Measurements from ENCODE around the gene REC8.

REC8 gene

DNA sequence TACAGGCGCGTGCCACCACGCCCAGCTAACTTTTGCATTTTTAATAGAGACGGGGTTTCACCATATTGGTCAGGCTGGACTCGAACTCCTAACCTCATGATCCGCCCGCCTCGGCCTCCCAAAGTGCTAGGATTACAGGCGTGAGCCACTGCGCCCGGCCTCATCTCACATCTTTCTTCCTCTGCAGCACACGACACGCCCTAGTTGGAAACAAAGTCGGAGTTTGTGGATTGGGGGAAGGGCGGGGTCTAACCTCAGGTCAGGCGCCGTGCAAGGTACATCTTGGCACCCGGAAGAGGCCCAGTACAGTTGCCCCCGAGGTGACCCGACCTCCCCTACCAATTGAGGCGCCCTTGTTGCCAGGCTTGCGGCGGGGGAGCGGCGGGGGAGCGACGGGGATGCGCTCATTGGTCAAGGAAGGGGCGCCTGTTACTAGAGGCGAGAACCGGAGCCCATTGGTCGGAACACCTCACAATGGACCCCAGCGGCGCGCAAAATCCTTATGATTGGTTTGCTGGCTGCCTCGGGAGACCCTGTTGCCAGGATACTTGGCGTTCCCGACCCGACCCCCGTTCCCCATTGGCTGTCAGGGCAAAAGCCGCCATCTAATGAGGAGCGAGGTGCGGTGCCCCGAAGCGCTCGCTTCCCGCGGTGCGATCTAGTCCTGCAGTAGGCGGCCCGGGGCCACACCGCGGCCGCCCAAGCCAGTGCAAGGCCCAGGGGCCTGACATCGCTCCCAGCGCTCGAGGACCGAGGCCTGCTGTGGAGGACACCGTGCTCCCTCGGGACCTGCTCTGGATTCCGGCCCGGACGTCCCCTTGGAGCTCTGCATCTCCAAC, at the start of gene REC8:
TSS of gene REC8 (plus strand) at position 659 of the 839 bp plus-strand sequence. CDS start 473 bp downstream, outside the sequence.
- DNase-seq (ENCODE audit: low read depth, low spot score): peak; percentile 99

GRCh38 chr14:24122416-24122815, 49.5 kb upstream of the REC8 start:
- no peak for DNase-seq (ENCODE audit: low read depth, low spot score)

DNA sequence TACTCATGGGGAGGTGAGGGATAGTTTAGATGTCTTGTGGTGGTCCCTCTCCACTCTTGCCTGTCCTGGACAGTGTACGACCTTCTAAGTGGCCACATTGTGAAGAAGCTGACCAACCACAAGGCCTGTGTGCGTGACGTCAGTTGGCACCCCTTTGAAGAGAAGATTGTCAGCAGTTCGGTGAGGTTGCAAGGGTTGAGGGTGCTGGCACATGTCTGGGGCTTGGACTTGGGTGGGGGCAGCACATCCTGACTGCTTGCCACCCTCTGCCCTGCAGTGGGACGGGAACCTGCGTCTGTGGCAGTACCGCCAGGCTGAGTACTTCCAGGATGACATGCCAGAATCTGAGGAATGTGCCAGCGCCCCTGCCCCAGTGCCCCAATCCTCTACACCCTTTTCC, 49.0 kb upstream of the REC8 start:
- DNase-seq (ENCODE audit: low read depth, low spot score): no peak

DNA sequence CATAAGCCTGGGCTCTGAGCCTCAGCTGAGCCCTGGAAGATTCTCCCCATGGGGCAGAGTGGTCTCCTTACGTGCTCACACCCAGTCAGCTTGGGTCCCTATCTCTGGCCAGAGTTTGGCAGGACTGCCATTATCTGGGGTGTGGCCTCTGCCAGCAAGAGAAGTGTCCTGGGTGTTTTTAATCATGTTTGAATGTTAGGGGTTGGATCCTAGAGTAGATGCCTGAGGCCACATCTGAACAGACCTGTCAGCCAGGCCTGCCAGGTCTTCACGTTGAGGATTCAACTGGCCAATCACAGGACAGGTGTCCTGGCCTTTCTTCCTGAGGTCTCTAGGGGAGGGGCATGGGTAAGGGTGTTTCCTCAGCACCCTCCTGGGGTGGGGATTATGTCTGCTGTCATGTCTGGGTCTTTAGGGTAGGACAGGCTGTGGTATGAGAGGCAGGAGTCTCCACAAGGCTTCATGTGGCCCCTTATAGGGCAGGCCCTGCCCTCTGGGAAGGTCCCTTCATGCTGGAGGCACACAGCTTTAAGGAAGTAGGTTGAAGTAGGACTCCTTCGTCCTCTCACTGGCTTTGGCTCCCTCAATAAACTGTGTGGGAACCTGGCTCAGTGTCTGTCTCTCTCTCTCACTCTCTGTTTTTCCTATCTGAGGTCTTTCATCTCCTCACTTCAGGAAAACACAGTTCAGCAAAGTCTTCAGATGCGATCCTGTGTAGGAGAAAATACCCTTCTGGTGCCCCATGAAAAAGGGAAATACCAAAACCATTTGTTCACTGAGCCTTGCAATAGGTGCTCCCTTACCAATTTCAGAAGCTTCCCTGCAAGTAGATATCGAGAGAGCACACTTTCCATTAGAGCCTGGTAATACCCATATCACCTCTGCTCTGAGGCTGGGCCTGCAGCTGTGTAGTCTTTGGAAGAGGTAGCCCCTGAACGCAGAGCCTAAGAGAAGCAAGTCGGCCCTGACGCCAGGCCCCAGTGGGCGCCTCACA, 48.2 kb upstream of the REC8 start:
- peak; percentile 40 for DNase-seq (ENCODE audit: low read depth, low spot score)

- DNase-seq (ENCODE audit: low read depth, low spot score): no peak
Measured at GRCh38 chr14:24126939-24127338, 44.9 kb upstream of the REC8 start.

DNA sequence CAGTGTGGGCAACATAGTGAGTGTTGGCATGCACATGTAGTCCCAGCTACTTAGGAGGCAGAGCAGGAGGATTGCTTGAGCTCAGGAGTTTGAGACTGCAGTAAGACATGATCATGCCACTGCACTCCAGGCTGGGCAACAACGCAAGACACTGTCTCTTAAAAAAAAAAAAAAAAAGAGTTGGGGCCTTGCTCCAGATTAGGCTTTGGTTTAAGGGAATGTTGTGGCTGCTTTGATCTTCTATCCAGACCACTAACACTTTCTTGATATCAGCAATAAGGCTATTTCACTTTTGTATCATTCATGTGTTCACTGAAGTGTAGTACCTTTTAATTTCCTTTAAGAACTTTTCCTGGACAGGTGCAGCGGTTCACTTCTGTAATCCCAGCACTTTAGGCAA, 44.2 kb upstream of the REC8 start:
- DNase-seq (ENCODE audit: low read depth, low spot score): no peak

- DNase-seq (ENCODE audit: low read depth, low spot score): no peak
Measured at GRCh38 chr14:24129410-24129998, 42.4 kb upstream of the REC8 start.

- DNase-seq (ENCODE audit: low read depth, low spot score): no peak
Measured at GRCh38 chr14:24130380-24130716, 41.5 kb upstream of the REC8 start, which contains the start of gene FITM1. TSS of gene FITM1 (plus strand) at chr14:24130659. CDS start at chr14:24131564, 905 bp downstream.

- no peak for DNase-seq (ENCODE audit: low read depth, low spot score)
Measured at GRCh38 chr14:24130717-24131548, 40.9 kb upstream of the REC8 start.

DNA sequence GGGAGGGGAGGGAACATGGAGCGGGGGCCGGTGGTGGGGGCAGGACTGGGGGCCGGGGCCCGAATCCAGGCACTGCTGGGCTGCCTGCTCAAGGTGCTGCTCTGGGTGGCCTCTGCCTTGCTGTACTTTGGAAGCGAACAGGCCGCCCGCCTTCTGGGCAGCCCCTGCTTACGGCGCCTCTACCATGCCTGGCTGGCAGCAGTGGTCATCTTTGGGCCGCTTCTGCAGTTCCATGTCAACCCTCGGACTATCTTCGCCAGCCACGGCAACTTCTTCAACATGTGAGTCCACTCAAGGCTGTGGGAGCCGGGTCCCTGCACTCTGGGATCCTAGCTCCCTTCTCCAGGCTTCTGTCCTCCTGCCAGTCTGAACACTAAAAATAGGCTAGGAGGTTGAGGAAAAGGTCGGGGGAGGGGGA, 40.3 kb upstream of the REC8 start:
- no peak for DNase-seq (ENCODE audit: low read depth, low spot score)

GRCh38 chr14:24132061-24132685, 39.7 kb upstream of the REC8 start:
- no peak for DNase-seq (ENCODE audit: low read depth, low spot score)

GRCh38 chr14:24132976-24133375, 38.9 kb upstream of the REC8 start:
- DNase-seq (ENCODE audit: low read depth, low spot score): no peak

- no peak for DNase-seq (ENCODE audit: low read depth, low spot score)
Measured at GRCh38 chr14:24133735-24134134, 38.1 kb upstream of the REC8 start.

- DNase-seq (ENCODE audit: low read depth, low spot score): no peak
Measured at GRCh38 chr14:24135584-24135833, 36.4 kb upstream of the REC8 start.

- peak; percentile 84 for DNase-seq (ENCODE audit: low read depth, low spot score)
Measured at GRCh38 chr14:24135834-24136683, 35.8 kb upstream of the REC8 start, which contains the start of gene PSME1. TSS of gene PSME1 (plus strand) at chr14:24136194. CDS start at chr14:24136263, 69 bp downstream.

DNA sequence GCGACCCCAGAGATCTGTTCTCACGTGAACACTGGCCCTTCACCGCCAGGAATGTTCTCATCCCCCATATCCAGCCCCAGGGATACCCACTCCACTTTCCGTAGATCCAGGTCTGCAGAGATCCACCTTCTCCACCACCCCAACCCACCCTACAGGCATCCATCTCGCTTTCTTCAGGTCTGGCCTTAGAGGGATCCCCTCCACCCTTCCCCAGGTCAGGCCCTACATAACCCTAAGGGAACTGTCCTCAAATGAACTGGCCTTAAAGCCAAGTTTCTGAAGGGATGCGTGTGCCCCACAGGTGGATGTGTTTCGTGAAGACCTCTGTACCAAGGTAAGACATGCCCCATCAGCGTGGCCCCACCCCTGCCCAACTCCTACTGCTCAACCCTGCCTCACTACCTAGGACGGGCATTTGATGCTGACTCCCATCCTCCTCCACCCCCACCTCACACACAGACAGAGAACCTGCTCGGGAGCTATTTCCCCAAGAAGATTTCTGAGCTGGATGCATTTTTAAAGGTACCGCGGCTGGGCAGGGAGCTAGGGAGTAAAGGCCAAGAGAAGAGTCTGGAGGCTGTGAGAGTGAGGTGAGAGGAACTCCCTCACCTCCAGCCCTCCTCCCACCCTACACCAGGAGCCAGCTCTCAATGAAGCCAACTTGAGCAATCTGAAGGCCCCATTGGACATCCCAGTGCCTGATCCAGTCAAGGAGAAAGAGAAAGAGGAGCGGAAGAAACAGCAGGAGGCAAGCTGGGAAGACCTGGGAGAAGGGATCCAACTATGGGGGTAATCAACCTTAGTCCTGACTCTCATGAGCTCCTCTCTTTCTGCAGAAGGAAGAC, 35.0 kb upstream of the REC8 start:
- no peak for DNase-seq (ENCODE audit: low read depth, low spot score)

DNA sequence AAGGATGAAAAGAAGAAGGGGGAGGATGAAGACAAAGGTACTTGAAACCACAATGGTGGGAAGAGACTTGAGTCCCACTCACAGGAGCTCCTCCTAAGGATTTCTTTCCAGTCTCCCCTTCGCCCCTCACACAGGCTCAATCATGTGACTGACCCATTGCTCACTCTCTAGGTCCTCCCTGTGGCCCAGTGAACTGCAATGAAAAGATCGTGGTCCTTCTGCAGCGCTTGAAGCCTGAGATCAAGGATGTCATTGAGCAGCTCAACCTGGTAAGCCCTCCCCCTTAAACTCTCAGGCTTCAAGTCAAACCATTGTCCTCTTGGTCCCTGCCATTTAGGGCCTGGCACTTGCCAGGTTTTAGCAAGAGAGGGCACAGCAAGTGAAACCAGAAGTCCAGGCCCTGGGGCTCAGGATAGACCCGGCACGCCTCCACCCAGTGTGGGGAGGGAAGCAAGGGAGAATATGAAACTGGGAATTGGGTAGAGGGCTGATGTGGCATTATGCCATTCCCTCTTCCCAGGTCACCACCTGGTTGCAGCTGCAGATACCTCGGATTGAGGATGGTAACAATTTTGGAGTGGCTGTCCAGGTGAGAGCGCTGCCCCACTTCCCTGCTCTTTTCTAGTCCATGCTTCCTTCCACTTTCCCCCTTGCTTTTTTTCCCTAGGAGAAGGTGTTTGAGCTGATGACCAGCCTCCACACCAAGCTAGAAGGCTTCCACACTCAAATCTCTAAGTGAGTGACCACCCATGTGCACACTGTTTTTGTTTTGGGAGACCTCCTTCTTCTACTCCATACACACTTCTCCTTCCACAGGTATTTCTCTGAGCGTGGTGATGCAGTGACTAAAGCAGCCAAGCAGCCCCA, 34.1 kb upstream of the REC8 start:
- no peak for DNase-seq (ENCODE audit: low read depth, low spot score)

Data from ELF-1 (cell line).